ENCODE measurements around the gene TGIF2.
A peak's percentile ranks its signal among the peaks of the same experiment; 100 is the strongest.
"Not testable (repeated sequence)": the region's sequence is repeated elsewhere in the genome, so short reads cannot be mapped to it uniquely, and the experiment has no call there.

TGIF2 gene

DNA sequence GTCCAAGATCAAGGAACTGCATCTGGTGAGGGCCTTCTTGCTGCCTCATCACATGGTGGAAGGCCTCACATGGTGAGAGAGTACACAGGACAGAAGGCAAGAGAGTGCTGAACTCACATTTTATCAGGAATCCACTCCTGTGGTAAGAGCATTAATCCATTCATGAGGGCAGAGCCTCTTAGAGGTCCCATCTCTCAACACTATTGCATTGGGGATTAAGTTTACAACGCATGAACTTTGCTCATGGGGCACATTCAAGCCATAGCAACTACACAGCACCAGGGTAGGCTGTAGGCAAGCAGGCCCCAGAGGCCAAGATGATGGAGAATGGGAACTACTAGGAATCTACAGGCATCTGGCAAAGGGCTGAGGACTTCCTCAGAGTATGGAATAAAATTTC, 10.0 kb upstream of the TGIF2 start:
- Mint-ChIP-seq H3K27ac (no peak overlapping the region), H3K27me3 (ENCODE audit: low read depth) (no peaks in the 10 kb centered on the region), H3K4me3 (no peak overlapping the region), H3K9me3 (peaks cover 5% of the 10 kb centered on the region), H3K36me3 (ENCODE audit: low read depth) (peaks cover 3% of the 10 kb centered on the region), H3K4me1 (ENCODE audit: low read depth) (peaks cover 4% of the 10 kb centered on the region)
- no peak for DNase-seq (ENCODE audit: low spot score)

- H3K27ac Mint-ChIP-seq = not testable (repeated sequence)
Measured at GRCh38 chr20:36564078-36564725, 9.2 kb upstream of the TGIF2 start.

GRCh38 chr20:36564726-36565121, 8.7 kb upstream of the TGIF2 start:
- DNase-seq (ENCODE audit: low spot score); H3K27me3 Mint-ChIP-seq (ENCODE audit: low read depth); H3K4me1 Mint-ChIP-seq (ENCODE audit: low read depth); H3K9me3 Mint-ChIP-seq; H3K4me3 Mint-ChIP-seq; H3K36me3 Mint-ChIP-seq (ENCODE audit: low read depth); H3K27ac Mint-ChIP-seq: not testable (repeated sequence)

More at GRCh38 chr20:36564078-36564725, 9.2 kb upstream of the TGIF2 start:
- H3K36me3 Mint-ChIP-seq (ENCODE audit: low read depth); H3K9me3 Mint-ChIP-seq; H3K4me1 Mint-ChIP-seq (ENCODE audit: low read depth); H3K27me3 Mint-ChIP-seq (ENCODE audit: low read depth); DNase-seq (ENCODE audit: low spot score); H3K4me3 Mint-ChIP-seq: not testable (repeated sequence)

- peaks cover 3% of the 10 kb centered on the region for H3K36me3 Mint-ChIP-seq (ENCODE audit: low read depth)
- peaks cover 5% of the 10 kb centered on the region for H3K9me3 Mint-ChIP-seq
- no peak overlapping the region for H3K4me3 Mint-ChIP-seq
- H3K27me3 Mint-ChIP-seq (ENCODE audit: low read depth) = no peaks in the 10 kb centered on the region
- no peak overlapping the region for H3K27ac Mint-ChIP-seq
- H3K4me1 Mint-ChIP-seq (ENCODE audit: low read depth) = peaks cover 4% of the 10 kb centered on the region
- DNase-seq (ENCODE audit: low spot score) = no peak
Measured at GRCh38 chr20:36565520-36565919, 7.9 kb upstream of the TGIF2 start.

GRCh38 chr20:36569847-36570429, 3.5 kb upstream of the TGIF2 start:
- Mint-ChIP-seq H3K27me3 (ENCODE audit: low read depth) (no peaks in the 10 kb centered on the region), H3K9me3 (peaks cover under 1% of the 10 kb centered on the region), H3K4me1 (ENCODE audit: low read depth) (peaks cover 18% of the 10 kb centered on the region), H3K4me3 (no peak overlapping the region), H3K27ac (no peak overlapping the region), H3K36me3 (ENCODE audit: low read depth) (peaks cover 4% of the 10 kb centered on the region)
- no peak for DNase-seq (ENCODE audit: low spot score)

DNA sequence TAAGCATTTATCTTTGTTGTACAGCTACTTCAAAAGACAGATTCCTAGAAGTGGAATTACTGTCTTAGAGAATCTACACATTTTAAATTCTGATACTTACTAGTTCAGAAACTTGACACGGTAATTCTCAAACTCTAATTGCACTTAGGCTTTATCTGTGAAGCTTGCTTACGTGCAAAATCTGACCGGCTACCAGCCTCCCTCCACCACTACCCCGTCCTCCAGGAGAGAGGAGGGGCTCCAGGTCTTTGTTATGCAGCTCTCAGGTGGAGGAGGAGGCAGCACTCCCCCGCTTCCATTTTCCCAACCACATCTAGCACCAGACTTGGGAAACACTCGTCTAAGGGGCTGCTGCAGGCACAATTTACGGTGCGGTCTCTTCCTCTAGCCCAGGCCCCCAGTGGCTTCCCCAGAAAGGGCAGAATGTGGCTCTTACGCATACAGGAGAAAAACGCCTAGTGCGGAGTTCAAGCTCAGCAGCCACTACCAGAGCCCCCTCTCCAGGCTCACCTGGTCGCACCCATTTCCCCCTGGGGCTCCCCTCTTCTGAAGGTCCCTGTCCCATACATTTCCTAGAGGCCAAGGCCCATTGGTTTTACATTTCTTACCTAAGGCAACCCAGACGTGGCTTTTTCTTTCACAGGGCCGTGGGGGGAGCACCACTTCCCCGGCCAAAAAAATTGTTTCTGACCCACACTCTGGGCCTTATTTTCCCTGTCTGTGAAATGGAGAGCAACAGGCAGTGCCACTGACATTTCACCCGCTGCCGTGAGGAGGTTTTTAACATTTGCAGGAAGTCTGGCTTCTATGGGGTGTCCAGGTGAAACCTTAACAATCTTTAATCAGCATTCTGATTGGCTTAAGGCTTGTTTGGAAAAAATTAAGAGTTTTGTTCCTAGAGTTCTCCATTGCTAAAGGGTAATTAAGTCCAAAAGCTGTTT, 1.6 kb upstream of the TGIF2 start:
- H3K4me3 Mint-ChIP-seq = peak overlapping the region; percentile 84
- H3K27me3 Mint-ChIP-seq (ENCODE audit: low read depth) = no peaks in the 10 kb centered on the region
- H3K9me3 Mint-ChIP-seq = no peaks in the 10 kb centered on the region
- H3K36me3 Mint-ChIP-seq (ENCODE audit: low read depth) = peaks cover 18% of the 10 kb centered on the region
- H3K4me1 Mint-ChIP-seq (ENCODE audit: low read depth) = peaks cover 28% of the 10 kb centered on the region
- no peak for DNase-seq (ENCODE audit: low spot score)
- peak overlapping the region; percentile 97 for H3K27ac Mint-ChIP-seq

DNA sequence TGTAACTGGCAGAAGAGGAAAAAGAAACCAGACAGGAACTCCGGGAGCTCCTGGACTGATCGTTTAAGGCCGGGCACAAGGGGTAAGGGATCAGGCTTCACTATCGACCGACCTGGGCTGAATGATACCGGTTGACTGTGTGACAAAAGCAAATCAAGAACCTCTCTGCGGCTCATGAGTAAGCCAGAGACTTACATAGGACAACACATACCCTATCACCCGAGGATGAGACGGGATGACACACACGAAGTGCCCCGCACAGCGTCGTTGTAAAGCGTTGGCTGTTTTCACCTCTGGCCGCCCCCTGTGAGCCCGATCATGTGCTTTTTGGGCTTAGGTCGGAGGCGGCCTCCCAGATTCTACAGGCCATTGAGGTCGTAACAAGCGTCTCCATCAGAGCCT, 695 bp upstream of the TGIF2 start:
- Mint-ChIP-seq H3K9me3 (no peaks in the 10 kb centered on the region), H3K4me1 (ENCODE audit: low read depth) (peaks cover 28% of the 10 kb centered on the region), H3K4me3 (peak overlapping the region; percentile 84), H3K36me3 (ENCODE audit: low read depth) (peaks cover 19% of the 10 kb centered on the region), H3K27ac (peak overlapping the region; percentile 97), H3K27me3 (ENCODE audit: low read depth) (no peaks in the 10 kb centered on the region)
- peak; percentile 77 for DNase-seq (ENCODE audit: low spot score)

DNA sequence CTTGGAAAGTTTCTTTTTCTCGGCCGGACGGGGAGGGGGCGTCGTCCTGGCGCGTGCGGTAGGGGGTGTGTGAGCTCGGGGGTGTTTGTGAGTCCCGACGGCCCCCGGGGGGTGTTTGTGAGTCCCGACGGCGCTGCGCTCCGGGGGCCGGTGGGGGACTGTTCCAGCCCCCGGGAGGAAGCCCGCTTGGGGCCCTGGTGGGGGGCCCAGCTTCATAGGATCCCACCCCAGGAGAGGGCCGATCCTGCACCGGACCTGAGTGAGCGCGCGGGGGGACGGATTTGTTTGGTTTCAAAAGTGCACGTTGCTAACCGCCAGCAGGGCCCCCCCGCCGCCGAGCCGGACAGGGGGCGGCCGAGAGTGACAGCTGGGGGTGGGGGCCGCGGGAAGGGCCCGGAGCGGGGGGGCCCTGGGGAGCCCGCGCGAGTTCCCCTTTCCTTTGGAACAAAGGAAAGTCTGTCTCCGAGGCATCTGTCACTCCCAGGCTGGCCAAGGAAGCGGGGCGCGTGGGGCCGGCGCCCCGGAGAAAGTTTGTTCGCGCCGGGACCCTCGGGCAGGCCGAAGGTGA, 485 bp downstream of the TGIF2 start:
- H3K36me3 Mint-ChIP-seq (ENCODE audit: low read depth) = peaks cover 25% of the 10 kb centered on the region
- no peaks in the 10 kb centered on the region for H3K27me3 Mint-ChIP-seq (ENCODE audit: low read depth)
- H3K27ac Mint-ChIP-seq = peak overlapping the region; percentile 73
- H3K9me3 Mint-ChIP-seq = no peaks in the 10 kb centered on the region
- DNase-seq (ENCODE audit: low spot score) = peak; percentile 18
- H3K4me1 Mint-ChIP-seq (ENCODE audit: low read depth) = peaks cover 28% of the 10 kb centered on the region
- peak overlapping the region; percentile 57 for H3K4me3 Mint-ChIP-seq

DNA sequence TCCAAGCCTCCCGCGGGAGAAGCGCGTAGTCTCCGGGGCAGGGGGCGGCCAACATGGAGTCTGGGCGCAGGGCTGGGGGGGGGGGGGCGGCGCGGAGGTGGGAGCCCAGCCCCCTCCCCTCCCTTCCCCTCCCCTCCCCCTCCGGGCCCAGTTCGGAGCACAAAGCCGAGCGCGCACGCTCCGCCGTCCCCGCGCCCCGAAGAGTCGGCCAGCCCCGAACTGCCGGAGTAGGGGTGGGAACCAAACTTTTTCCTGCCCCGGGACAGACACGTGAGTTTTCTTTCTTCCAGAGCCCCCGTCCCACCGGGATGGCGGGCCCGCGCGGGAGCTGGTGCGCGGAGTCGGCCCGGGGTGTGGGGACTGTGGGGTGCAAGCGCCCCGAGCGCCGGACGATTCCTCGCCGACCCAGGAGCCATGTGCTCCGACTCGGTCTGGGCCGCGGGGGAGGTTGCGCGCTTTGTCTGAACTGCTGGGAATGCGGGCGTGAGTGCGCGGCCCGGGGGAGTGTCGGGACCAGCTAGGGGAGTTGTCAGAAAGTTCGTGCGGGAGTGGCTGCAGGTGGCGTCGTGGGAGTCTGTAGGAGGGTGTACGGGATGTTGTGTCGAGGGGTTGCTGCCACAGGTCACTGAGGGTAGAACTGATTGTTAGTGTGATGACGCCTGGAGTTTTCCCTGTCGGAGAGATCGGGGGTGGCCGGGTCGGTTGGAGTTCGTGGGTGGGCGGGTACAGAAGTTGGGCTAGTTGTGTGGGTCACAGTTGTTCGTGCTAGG, 1.2 kb downstream of the TGIF2 start:
- H3K9me3 Mint-ChIP-seq = no peaks in the 10 kb centered on the region
- H3K36me3 Mint-ChIP-seq (ENCODE audit: low read depth) = peaks cover 29% of the 10 kb centered on the region
- peak overlapping the region; percentile 95 for H3K27ac Mint-ChIP-seq
- H3K4me1 Mint-ChIP-seq (ENCODE audit: low read depth) = peaks cover 28% of the 10 kb centered on the region
- peak overlapping the region; percentile 96 for H3K4me3 Mint-ChIP-seq
- H3K27me3 Mint-ChIP-seq (ENCODE audit: low read depth) = no peaks in the 10 kb centered on the region
- DNase-seq (ENCODE audit: low spot score) = peak; percentile 54

GRCh38 chr20:36576081-36576445, 2.7 kb downstream of the TGIF2 start:
- Mint-ChIP-seq H3K4me1 (ENCODE audit: low read depth) (peaks cover 33% of the 10 kb centered on the region), H3K9me3 (no peaks in the 10 kb centered on the region), H3K4me3 (peak overlapping the region; percentile 96), H3K27ac (peak overlapping the region; percentile 95), H3K27me3 (ENCODE audit: low read depth) (no peaks in the 10 kb centered on the region), H3K36me3 (ENCODE audit: low read depth) (peaks cover 40% of the 10 kb centered on the region)
- DNase-seq (ENCODE audit: low spot score) = no peak

- H3K9me3 Mint-ChIP-seq = no peaks in the 10 kb centered on the region
- peaks cover 52% of the 10 kb centered on the region for H3K36me3 Mint-ChIP-seq (ENCODE audit: low read depth)
- H3K4me1 Mint-ChIP-seq (ENCODE audit: low read depth) = peaks cover 32% of the 10 kb centered on the region
- no peak for DNase-seq (ENCODE audit: low spot score)
- H3K27me3 Mint-ChIP-seq (ENCODE audit: low read depth) = no peaks in the 10 kb centered on the region
- no peak overlapping the region for H3K4me3 Mint-ChIP-seq
- no peak overlapping the region for H3K27ac Mint-ChIP-seq
Measured at GRCh38 chr20:36578356-36579041, 5.1 kb downstream of the TGIF2 start.

DNA sequence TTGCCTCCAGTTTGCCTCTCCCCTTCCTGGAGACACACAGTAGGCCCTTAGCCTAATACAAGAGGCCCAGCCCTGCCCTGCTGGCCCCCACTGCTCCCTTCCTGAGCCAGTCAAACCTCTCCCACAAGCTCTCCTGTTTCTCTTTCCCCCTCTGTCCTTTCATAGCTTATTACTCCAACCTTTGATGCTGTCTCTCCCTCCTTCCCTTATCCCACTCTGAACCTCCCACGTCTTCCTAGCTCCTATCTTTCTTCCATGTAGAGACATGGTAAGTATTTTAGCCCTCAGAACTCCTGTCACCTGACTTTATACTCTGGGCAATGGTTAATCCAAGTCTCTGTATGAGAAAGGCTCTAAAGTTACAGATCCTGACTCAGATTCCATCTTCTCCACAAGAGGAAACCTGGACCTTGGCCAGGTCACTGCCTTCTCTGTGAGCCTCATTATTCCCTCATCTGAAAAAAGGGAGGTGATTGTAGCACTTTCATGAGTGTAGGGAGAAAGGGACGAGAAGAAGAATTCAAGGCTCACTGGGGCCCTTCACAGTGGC, 6.7 kb downstream of the TGIF2 start:
- no peak for DNase-seq (ENCODE audit: low spot score)

GRCh38 chr20:36582322-36582721, 8.9 kb downstream of the TGIF2 start:
- Mint-ChIP-seq H3K9me3 (no peaks in the 10 kb centered on the region), H3K27me3 (ENCODE audit: low read depth) (no peaks in the 10 kb centered on the region), H3K4me1 (ENCODE audit: low read depth) (peaks cover 20% of the 10 kb centered on the region), H3K36me3 (ENCODE audit: low read depth) (peaks cover 46% of the 10 kb centered on the region), H3K27ac (peak overlapping the region; percentile 83), H3K4me3 (peak overlapping the region; percentile 42)
- peak; percentile 41 for DNase-seq (ENCODE audit: low spot score)

More for the DNA sequence above, 6.7 kb downstream of the TGIF2 start:
- H3K36me3 Mint-ChIP-seq (ENCODE audit: low read depth) = peaks cover 54% of the 10 kb centered on the region
- peaks cover 29% of the 10 kb centered on the region for H3K4me1 Mint-ChIP-seq (ENCODE audit: low read depth)
- no peaks in the 10 kb centered on the region for H3K9me3 Mint-ChIP-seq
- H3K27me3 Mint-ChIP-seq (ENCODE audit: low read depth) = no peaks in the 10 kb centered on the region
- H3K4me3 Mint-ChIP-seq = no peak overlapping the region
- peak overlapping the region; percentile 80 for H3K27ac Mint-ChIP-seq
